Embryonic facial prominence (tissue), 1 donor: ENCODE measurements around the gene CD82.

Source experiments
- DNase-seq: peaks from one replicate; pipeline ENCODE4 v3.0.0-alpha.2; 2016; ENCODE audit errors: extremely low spot score

The CD82 gene

GRCh38 chr11:44575962-44576361 is 10.5 kb downstream of the CD82 start:
- DNase-seq, result no peak

- DNase-seq, result no peak
These were observed 11.2 kb downstream of the CD82 start for GRCh38 chr11:44576656-44577055.

GRCh38 chr11:44577231-44577830 is 11.9 kb downstream of the CD82 start:
- DNase-seq, result no peak

GRCh38 chr11:44578279-44578678 is 12.8 kb downstream of the CD82 start:
- peak; percentile 4 for DNase-seq

- DNase-seq, result no peak
These were observed 13.9 kb downstream of the CD82 start for GRCh38 chr11:44579302-44579761.

- no peak for DNase-seq
These were observed 15.2 kb downstream of the CD82 start for GRCh38 chr11:44580701-44581100.

- DNase-seq, result no peak
These were observed 15.8 kb downstream of the CD82 start for GRCh38 chr11:44581246-44581645.

- DNase-seq, result no peak
These were observed 17.3 kb downstream of the CD82 start for GRCh38 chr11:44582641-44583352.

GRCh38 chr11:44583353-44583669 is 17.8 kb downstream of the CD82 start:
- DNase-seq, result no peak

GRCh38 chr11:44585421-44585820 is 20.0 kb downstream of the CD82 start:
- DNase-seq, result no peak

GRCh38 chr11:44589301-44589700 is 23.8 kb downstream of the CD82 start:
- DNase-seq, result no peak

GRCh38 chr11:44590769-44591168 is 25.3 kb downstream of the CD82 start:
- no peak for DNase-seq

- DNase-seq, result no peak
These were observed 26.1 kb downstream of the CD82 start for GRCh38 chr11:44591557-44591956.

GRCh38 chr11:44592125-44592940 is 26.9 kb downstream of the CD82 start:
- DNase-seq, result no peak

GRCh38 chr11:44593251-44593650 is 27.8 kb downstream of the CD82 start:
- DNase-seq, result no peak

GRCh38 chr11:44595006-44595405 is 29.5 kb downstream of the CD82 start:
- no peak for DNase-seq

GRCh38 chr11:44595964-44596381 is 30.5 kb downstream of the CD82 start:
- DNase-seq, result no peak

GRCh38 chr11:44596525-44597276 is 31.2 kb downstream of the CD82 start:
- DNase-seq, result no peak

GRCh38 chr11:44597358-44598012 is 32.0 kb downstream of the CD82 start:
- DNase-seq, result no peak

GRCh38 chr11:44598831-44599230 is 33.4 kb downstream of the CD82 start:
- DNase-seq, result no peak

- DNase-seq, result no peak
These were observed 34.8 kb downstream of the CD82 start for GRCh38 chr11:44600261-44600660.
